GM19372 (cell line): ENCODE data around the gene CELF2.
"Not testable (repeated sequence)": the region's sequence is repeated elsewhere in the genome, so short reads cannot be mapped to it uniquely, and the experiment has no call there.

ENCODE experiments used
- ATAC-seq: cut with Tn5 transposase; IDR thresholded peaks from one replicate; pipeline ENCODE4 v1.9.1; 2021; ENCODE audit warnings: mild to moderate bottlenecking, low read depth, moderate library complexity; ENCODE audit not compliant: unreplicated experiment

The CELF2 gene

DNA sequence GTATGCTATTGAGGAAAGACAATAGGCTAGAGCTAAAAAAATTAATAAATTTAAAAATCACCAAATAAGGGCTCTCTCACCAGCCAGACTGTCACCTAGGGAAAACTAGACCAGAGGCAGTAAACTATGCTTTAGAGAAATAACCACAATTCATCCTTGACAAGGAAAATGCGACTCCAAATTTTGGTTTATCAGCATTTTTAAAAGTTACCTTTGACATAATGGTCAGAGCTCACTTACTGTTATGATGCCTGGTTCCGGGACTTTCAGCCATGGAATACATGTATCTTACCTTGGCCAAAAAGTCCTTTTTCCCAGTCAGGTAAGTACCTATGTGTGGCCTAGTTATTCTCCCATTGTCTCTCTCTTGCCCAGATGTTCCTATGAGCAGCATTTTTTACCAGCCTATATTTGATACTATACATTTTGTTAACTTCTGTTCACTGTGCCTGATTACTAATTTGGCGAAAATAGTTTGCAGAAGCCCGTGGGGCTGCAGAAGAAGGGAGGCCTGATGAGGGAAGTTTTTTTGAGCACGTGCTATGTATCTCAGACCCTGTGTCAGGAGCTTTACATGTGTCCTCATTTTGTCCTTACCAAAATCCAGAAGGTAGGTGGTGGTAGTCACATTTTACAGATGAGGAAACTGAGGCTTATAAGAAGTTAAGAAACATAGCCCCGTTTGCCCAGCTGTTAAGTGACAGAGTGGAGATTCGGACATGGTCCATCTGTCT, 149.7 kb downstream of the CELF2 start:
- no peak for ATAC-seq

DNA sequence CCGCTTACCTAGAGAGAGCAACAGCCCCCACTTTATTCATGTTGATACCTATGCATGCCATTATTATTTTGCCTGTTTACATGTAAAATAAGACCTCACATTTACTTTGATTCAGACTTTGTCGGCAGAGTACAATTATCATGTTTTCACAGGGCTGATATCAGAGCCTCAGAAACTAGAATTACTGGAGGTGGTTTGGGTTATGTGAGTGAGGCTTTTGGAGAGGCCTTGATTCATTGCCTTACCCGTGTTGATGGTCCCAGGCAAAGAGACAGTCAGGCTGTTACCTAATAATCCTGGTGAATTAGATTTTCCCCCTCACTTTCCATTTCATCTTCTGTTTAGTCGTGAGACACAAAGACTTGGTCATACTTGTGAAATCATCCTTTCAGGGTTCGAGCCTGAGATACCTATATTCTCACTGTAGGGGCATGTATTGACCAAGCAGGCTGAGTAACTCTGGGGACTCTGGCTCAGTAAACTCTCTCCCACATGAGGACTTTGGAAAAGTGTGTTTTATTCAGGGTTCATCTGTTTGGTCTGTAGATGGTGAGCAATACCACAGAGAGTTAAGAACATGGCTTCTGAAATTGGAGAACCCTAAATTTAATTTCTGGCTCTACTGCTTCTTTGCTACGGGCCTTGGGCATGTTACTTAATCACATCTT, 150.9 kb downstream of the CELF2 start:
- no peak for ATAC-seq

DNA sequence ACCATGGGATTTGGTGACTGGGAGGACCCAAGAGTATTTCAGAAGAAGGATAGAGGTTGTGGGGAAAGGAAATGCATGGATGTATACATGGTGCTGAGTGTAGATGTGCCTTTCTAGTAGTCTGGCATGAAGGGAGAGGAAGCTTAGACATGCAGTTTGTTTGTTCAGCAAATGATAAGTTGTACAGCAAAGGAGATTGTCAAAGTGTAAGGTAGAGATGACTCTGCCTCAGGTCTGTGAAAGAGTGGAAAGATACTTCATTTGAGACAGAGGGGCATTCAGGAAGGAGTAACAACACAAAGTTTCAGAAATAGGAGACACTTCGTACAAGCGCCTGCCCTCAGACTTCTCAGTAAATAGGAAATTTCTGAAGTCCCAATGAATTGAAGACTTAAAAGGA, 152.3 kb downstream of the CELF2 start:
- no peak for ATAC-seq

DNA sequence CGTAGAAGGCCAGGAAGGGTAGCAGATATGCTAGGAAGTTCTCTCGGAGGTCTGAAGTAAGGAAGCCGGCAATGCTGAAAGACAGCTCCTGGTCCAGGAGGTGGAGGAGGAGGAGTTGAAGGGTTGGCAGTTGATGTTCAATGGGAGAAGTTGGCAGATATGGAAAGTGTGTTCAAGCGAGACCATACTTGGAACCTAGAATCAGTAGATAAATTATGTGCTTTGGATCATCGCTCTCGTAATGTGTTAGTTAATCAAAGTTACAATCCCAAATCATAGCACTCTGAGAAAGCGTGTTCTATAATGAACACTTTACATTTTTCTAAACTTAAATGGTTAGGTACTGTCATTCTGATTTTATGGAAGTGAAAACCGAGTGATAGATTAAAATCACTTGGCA, 152.9 kb downstream of the CELF2 start:
- ATAC-seq: no peak

DNA sequence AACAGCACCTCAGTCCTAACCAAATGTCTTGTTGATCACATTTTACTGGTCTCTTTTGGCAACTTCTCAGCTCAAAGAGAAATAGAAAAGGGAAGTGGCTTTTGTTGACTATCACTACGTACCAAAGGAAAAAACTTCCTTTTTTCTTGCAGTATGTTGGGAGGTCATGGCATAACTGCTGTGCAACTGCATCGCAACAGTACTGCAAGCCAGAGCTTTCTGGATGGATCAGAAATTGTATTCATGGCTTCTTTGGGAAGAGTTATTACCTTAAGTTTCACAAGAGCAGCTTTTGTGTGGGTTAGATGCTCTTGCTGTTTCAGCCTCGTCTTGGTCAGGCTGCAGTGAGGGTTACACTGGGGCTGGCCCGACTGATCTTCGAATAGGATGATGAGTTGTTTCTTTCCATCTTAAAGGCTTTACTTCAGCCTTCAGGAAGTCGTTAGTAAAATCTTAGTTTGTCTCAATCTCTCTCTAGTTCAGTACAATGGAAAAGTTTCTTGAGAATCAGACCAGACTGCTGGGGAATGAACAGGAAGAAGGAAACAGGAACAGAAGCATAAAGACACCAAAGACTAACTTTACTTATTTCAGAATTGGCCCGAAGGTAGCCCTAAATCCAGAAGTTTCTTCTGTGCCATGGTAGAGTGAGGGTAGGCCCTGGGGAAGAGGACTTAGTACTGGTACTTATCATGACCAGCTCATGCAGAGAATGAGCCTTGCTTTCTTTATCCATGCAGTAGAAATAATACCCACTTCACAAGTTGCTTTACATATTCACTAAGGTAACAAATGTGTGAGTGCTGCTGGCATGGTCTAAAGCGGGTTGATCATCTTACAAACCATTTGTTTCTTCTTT, 153.6 kb downstream of the CELF2 start:
- ATAC-seq: peak; percentile 33

DNA sequence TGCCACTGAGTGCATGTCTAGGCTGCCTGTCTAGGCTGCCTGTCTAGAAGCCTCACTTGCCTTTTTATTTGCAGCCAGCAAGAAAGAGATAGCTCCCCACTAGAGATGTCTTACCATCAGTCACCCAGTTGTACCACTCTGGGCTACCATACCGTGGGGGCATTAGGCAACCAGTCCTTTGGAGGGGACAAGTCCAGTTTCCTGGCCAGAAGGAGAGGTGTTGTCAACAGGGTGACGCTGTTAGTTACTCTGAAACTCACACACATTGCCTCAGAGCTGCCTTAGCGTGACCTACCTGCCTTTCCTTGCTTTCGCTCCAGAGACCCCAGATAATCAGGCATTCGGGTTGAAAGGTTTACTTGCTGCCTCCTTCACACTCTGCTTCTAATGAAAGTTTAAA, 155.4 kb downstream of the CELF2 start:
- ATAC-seq: no peak

DNA sequence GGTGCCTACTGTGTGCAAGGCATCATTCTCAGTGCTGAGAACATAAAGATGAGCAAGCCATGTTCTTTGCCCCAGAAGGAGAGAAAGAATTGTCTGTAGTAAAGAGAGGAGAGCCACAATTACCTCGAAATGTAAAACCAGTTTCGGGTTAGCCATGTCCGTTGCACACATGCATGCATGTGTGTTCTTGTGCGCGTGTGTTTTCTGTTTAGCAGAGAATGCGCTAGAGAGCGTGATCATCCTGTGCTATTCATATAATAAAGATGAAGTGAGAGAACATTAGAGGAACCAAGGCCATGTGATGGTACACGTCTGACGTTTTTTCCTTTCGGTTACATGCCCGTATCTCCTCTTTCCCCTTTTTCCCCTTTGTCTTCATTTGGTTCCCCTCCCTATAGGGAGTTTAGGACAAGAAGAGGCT, 158.2 kb downstream of the CELF2 start:
- peak; percentile 32 for ATAC-seq

DNA sequence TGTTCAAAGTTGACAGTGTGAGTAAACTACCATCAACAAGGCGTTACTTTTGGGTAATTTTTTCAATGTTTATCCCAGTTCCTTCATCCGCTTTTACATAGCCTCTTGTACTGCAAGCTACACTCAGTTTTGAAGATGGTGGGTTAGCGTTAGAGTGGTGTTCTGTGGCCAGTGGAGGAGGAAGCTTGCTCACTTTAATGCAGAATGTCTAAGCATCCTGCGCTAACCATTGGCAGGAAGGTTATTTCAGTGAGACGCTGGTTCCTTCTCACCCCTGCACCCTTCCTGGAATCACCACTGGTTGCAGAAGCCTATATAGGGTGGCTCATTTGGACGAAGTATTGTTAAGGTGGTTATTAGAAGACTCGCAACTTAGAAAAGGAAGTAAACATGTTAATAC, 159.1 kb downstream of the CELF2 start:
- ATAC-seq: no peak

DNA sequence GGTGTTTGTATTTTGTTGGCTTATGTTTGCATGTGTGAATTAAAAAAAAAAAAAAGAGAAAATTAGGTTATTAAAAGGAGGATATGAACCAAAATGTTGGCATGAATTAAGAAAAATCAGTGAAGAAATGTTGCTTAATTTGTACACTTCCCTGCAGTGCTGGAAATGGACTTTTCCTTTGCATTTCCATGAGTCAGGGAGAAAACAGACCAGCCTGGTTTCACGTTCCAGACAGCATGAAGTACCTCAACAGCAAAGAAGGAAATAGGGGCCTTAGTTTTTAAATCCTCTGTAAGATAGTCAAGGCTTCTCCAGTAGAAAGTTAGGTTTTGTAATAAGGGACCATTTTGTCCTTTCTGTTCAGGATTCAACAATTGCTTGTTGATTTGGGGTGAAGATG, 159.7 kb downstream of the CELF2 start:
- no peak for ATAC-seq

DNA sequence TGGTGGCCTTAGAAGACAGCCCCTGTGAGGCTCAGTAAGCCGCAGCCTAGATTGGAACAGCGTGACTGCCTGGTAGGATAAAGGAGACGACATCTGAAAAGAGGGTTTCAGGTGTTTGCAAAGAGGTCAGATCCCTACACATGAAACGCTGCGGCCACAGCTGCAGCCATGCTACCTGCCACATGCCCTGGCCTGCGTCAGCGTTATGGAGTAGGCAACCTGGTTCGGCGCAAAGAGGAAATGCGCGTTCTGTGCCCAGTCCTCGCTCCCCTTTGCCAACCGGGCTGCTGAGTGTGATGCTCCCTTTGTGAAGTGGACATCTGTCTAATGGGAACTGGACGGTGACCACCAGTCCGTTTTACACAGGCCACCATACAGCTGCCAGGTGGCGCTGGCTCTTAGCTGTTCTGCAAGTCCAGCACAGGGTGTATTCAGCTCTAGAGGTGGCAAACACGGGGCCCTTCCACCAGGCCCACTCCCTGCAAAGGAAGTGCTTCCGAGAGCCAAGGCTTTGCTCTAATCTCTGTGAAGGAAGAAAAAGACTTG, 160.3 kb downstream of the CELF2 start:
- ATAC-seq: no peak

DNA sequence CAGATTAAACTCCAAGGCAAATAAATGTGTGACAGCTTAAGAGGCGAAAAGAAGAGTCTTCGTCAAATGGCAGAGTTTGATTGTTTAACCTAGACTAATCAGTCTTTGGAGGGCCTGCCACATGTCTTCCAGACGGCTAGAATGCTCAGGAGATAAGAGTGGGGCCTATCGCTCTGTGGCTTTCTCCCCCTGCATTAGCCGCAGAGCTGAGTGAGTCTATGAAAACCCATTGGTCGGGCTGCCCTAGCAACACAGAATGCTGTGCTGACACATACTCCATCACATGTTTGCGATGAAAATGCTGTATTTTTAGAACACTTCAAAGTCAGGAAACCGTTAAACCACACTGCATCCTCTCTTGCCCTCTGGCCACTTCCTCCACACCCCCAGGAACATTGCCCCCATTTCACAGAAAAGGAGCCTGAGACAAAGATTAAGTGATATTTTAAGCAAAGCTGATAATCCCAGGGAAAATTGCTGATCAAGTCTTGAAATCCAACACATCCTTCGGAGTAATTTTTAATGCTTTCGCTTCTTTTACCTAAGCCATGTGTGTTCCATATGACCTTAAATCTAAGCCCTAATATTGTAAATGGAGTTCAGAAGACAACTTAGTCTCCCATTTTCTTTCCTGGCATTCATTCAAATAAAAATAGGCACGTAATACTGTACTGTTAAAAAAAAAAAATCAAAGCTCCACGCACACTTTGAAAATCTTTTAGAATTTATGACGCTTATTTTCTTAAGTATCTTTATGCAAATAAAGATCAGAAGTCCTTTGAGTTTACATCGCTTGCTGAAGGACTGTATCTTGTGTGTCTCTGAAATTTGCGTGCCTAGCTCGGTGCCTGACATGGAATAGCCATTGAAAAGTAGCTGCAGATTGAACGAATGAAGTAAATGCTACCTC, 161.2 kb downstream of the CELF2 start:
- peak; percentile 78 for ATAC-seq

DNA sequence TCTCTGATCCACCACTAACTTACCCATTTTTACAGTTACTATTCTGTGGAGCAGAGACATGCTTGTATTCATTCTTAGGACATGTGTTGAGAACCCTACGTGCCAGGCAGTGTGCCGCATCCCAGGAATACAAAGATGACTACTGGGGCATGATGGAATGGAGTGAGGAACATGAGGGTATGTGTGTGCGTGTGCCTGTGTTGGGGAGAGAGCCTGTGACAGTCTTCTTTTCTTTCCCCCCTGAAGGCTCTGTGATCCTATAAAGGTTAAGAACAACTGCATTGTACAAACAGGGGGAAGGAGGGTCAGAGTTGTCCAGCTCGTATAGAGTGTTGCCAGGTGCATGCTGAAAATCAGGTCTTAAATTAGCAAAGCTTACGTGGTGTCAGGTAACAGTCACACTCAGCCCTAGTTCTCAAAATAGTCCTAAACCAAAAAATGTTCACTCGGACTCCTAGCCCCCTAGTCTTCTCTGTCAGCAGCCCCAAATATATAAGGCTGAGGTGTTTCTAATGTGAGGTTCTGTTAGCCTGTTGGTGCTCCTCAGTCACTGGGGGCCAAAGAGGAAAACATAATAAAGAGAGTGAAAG, 161.9 kb downstream of the CELF2 start:
- no peak for ATAC-seq

DNA sequence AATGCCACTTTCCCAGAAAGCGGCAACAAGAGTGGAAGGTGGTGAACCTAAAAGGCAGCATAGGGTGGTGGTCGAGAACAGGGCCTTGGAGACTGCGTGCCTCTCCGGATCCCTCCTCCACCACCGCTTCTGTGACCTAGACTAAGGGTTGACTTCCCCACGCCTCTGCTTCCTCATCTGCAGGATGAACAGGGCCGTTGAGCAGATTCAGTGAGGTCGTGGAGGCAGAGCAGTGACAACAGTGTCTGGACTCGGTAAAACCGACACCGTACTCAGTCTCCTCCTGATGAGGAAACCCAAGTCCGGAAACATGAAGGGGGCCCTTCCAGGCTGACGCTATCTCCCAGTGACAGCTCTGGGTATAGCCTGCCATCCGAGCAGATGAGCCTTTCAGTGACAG, 162.6 kb downstream of the CELF2 start:
- no peak for ATAC-seq

DNA sequence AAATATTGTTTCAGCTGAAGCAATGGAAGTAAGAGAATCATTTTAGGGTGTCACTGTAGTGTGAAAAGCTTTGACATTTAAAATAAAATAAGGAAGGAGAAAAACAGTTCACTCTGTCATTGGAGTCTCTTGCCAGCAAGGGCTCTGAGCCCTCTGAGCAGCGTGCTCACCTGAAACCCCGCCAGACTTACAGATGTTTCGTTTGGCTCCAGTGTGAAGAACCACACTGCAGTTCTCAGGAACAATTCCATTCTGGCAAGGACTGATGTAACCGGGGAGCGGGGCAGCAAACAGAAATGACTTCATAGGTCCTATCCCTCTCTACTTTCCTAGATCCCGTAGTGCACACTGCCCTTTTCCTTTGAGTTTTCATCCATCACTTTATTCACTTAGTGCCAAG, 164.3 kb downstream of the CELF2 start:
- ATAC-seq: no peak

DNA sequence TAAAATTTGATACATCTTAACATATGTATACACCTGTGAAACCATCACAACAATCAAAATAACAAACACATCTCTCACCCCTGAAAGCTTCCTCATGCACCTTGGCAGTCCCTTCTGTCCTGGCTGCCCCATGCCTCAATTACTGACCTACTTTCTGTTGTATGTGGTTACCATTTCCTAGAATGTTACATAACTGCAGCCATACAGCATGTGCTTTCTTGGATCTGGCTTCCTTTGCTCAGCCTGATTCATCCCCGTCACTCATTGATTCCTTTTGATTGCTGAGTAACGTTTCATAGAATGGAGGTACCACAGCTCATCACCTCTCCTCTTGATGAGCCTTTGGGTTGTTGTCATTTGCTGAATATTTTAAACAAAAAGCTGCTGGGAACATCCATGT, 165.3 kb downstream of the CELF2 start:
- ATAC-seq: no peak

DNA sequence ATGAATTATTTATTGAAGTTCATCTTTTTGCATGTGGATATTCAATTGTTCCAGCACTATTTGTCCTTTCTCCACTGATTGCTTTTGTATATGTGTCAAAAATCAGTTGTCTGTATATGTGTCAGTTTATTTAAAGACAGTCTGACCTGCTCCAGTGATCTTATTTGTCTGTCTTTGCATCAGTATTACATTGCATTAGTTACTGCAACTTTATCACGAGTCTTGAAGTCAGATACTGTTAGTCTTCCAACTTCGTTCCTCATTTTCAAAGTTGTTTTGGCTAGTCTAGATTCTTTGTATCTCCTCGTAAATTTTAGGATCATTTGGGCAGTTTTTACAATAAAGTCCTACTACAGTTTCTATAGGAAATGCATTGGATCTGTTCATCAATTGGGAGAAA, 166.4 kb downstream of the CELF2 start:
- no peak for ATAC-seq

DNA sequence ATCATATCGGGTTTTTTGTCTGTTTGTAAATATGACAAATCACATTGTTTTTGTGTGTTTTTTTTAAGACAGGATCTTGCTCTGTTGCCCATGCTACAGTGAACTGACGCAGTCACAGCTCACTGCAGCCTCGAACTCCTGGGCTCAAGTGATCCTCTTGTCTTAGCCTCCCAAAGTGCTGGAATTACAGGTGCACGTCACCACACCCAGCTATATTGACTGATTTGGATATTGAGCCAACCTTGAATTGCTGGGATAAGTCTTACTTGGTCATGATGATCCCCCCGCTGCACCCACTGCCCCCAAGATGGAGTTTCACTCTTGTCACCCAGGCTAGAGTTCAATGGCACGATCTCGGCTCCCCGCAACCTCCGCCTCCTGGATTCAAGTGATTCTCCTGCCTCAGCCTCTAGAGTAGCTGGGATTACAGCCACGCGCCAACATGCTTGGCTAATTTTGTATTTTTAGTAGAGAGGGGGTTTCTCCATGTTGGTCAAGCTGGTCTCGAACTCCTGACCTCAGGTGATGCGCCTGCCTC, 167.5 kb downstream of the CELF2 start:
- ATAC-seq: not testable (repeated sequence)

DNA sequence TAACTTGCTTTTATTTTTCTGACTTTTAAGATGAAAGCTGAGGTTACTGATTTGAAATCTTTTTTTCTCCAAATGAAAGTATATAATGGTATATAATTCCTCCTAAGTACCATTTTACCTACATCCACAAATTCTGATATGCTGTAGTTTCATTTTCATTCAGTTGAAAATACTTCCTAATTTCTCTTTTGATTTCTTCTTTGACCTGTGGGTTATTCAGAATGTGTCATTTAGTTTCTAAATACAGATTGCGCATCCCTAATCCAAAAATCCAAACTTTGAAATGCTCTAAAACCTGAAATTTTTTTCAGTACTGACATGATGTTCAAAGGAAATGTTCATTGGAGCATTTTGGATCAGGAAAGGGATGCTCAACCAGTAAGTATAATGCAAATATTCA, 168.7 kb downstream of the CELF2 start:
- no peak for ATAC-seq

DNA sequence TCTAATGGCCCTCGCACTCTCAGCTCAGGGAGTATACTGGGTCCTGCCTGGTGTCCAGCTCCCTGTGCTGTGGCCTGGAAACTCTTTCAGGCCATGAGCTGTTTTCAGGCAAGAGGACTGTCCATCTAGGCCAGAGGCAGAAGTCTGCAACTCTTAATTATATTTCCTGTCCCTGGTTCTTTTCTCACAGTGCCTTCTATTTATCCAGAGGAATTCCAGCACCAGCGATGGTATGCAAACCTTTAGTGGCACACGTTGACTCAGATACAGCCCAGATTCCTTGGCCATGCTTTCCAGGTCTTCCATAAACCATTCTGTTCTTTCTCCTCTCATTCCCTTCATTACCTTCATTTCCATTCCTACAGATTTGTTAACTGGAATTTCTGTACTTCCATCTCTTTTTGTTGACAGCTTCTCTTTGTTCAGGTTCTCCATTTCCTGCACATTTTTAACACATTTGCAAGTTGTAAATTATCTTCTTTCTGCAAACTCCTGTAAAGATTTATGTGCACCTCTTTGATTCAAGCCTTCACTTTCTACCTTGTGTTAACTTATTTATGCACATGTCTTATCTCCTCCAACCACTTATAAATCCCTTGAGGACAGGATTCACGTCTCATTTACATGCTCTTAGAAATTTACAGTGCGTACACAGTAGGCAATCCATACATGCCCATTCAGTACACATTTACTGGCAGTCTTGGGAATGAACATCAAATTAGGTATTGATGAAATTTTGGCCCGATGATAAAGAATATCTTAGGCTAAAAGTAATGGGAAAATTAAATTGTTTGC, 172.1 kb downstream of the CELF2 start:
- ATAC-seq: no peak
